ENCODE results near the gene APBB1IP.

DNA sequence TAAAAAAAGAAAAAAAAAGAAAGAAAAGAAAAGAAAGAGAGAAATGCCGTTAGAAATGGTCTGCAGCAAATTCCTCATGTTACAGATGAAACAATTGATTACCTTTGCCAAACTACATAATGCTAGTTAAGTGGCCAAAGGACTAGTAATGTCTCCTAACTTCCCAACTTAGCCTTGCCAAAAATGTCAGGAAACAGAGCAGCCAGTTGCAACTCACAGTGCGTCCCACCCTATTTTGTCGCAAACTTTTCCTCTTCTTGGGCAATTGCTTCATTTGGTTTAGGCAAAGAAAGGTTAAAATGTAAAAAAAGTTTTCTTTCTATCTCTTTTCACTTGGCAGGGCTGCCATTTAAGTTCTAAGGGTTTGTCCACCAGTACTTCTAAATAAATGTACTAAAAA, 53.1 kb downstream of the APBB1IP start:
- TF ChIP-seq FOXP1 (CRISPR knock-in tag; IDR thresholded peaks at IDR 0.05; ENCODE audit: borderline replicate concordance): no peak
- TF ChIP-seq, protein P1, sequence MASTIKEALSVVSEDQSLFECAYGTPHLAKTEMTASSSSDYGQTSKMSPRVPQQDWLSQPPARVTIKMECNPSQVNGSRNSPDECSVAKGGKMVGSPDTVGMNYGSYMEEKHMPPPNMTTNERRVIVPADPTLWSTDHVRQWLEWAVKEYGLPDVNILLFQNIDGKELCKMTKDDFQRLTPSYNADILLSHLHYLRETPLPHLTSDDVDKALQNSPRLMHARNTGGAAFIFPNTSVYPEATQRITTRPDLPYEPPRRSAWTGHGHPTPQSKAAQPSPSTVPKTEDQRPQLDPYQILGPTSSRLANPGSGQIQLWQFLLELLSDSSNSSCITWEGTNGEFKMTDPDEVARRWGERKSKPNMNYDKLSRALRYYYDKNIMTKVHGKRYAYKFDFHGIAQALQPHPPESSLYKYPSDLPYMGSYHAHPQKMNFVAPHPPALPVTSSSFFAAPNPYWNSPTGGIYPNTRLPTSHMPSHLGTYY (CRISPR knock-in tag; IDR thresholded peaks at IDR 0.05): no peak
- TF ChIP-seq IRF2 (CRISPR knock-in tag; IDR thresholded peaks at IDR 0.05; ENCODE audit: borderline replicate concordance, low read depth): no peak
- TF ChIP-seq SOX15 (CRISPR knock-in tag; IDR thresholded peaks at IDR 0.05): no peak
- TF ChIP-seq, protein P2, sequence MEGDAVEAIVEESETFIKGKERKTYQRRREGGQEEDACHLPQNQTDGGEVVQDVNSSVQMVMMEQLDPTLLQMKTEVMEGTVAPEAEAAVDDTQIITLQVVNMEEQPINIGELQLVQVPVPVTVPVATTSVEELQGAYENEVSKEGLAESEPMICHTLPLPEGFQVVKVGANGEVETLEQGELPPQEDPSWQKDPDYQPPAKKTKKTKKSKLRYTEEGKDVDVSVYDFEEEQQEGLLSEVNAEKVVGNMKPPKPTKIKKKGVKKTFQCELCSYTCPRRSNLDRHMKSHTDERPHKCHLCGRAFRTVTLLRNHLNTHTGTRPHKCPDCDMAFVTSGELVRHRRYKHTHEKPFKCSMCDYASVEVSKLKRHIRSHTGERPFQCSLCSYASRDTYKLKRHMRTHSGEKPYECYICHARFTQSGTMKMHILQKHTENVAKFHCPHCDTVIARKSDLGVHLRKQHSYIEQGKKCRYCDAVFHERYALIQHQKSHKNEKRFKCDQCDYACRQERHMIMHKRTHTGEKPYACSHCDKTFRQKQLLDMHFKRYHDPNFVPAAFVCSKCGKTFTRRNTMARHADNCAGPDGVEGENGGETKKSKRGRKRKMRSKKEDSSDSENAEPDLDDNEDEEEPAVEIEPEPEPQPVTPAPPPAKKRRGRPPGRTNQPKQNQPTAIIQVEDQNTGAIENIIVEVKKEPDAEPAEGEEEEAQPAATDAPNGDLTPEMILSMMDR (IDR thresholded peaks at IDR 0.05): no peak
- TF ChIP-seq FOXJ3 (CRISPR knock-in tag; IDR thresholded peaks at IDR 0.05; ENCODE audit: borderline replicate concordance): no peak
- TF ChIP-seq, protein P3, sequence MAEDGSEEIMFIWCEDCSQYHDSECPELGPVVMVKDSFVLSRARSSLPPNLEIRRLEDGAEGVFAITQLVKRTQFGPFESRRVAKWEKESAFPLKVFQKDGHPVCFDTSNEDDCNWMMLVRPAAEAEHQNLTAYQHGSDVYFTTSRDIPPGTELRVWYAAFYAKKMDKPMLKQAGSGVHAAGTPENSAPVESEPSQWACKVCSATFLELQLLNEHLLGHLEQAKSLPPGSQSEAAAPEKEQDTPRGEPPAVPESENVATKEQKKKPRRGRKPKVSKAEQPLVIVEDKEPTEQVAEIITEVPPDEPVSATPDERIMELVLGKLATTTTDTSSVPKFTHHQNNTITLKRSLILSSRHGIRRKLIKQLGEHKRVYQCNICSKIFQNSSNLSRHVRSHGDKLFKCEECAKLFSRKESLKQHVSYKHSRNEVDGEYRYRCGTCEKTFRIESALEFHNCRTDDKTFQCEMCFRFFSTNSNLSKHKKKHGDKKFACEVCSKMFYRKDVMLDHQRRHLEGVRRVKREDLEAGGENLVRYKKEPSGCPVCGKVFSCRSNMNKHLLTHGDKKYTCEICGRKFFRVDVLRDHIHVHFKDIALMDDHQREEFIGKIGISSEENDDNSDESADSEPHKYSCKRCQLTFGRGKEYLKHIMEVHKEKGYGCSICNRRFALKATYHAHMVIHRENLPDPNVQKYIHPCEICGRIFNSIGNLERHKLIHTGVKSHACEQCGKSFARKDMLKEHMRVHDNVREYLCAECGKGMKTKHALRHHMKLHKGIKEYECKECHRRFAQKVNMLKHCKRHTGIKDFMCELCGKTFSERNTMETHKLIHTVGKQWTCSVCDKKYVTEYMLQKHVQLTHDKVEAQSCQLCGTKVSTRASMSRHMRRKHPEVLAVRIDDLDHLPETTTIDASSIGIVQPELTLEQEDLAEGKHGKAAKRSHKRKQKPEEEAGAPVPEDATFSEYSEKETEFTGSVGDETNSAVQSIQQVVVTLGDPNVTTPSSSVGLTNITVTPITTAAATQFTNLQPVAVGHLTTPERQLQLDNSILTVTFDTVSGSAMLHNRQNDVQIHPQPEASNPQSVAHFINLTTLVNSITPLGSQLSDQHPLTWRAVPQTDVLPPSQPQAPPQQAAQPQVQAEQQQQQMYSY (CRISPR knock-in tag; IDR thresholded peaks at IDR 0.05): no peak
- TF ChIP-seq, protein P4, sequence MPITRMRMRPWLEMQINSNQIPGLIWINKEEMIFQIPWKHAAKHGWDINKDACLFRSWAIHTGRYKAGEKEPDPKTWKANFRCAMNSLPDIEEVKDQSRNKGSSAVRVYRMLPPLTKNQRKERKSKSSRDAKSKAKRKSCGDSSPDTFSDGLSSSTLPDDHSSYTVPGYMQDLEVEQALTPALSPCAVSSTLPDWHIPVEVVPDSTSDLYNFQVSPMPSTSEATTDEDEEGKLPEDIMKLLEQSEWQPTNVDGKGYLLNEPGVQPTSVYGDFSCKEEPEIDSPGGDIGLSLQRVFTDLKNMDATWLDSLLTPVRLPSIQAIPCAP (CRISPR knock-in tag; IDR thresholded peaks at IDR 0.05): no peak
- TF ChIP-seq NR3C1 (CRISPR knock-in tag; conservative IDR thresholded peaks at IDR 0.05; ENCODE audit: low read depth): no peak
- TF ChIP-seq SP1 (CRISPR knock-in tag; conservative IDR thresholded peaks at IDR 0.05): no peak
- TF ChIP-seq CREB1 (CRISPR knock-in tag; IDR thresholded peaks at IDR 0.05): no peak
- no peak for TF ChIP-seq JUN (CRISPR knock-in tag; IDR thresholded peaks at IDR 0.05)
- TF ChIP-seq, protein P5, sequence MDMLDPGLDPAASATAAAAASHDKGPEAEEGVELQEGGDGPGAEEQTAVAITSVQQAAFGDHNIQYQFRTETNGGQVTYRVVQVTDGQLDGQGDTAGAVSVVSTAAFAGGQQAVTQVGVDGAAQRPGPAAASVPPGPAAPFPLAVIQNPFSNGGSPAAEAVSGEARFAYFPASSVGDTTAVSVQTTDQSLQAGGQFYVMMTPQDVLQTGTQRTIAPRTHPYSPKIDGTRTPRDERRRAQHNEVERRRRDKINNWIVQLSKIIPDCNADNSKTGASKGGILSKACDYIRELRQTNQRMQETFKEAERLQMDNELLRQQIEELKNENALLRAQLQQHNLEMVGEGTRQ (CRISPR knock-in tag; IDR thresholded peaks at IDR 0.05): no peak
- no peak for TF ChIP-seq ZBTB21 (CRISPR knock-in tag; IDR thresholded peaks at IDR 0.05; ENCODE audit: borderline replicate concordance)
